NCI-H1694 (cell line): Measurements from ENCODE around the gene SPATA2L.

Source experiments
- DNase-seq: peaks from one replicate; lab custom pipeline; 2025; lab: John Stamatoyannopoulos, UW

Gene SPATA2L

GRCh38 chr16:89656435-89657121 lies 44.9 kb downstream of the SPATA2L start:
- no peak for DNase-seq

DNA sequence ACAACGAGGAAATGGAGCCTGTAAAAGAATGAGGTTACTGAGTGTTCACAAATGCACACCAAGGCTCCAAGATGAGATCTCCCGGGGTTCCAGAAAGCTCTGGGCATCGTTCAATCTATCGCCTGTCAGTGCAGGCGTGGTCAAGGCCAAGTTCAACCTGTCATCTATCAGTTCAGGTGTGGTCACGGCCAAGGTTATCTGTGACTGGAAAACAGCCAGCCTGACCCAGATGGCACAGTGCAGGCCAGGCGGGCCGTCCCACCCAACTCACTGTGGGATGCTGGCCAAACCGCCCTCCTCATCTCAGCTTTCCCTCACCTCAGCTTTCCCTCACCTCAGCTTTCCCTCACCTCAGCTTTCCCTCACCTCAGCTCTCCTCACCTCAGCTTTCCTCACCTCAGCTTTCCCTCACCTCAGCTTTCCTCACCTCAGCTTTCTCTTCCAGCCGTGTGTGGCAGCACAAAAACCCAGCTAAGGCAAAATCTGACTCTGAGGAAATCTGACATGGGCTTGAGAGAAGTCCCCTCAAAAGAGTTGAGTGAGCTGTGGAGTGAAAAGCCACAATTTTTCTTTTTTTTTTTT lies 46.4 kb downstream of the SPATA2L start:
- no peak for DNase-seq

GRCh38 chr16:89653656-89654295 lies 47.7 kb downstream of the SPATA2L start:
- DNase-seq: no peak

- DNase-seq: no peak
Observed at GRCh38 chr16:89651584-89651983, 49.9 kb downstream of the SPATA2L start.

DNA sequence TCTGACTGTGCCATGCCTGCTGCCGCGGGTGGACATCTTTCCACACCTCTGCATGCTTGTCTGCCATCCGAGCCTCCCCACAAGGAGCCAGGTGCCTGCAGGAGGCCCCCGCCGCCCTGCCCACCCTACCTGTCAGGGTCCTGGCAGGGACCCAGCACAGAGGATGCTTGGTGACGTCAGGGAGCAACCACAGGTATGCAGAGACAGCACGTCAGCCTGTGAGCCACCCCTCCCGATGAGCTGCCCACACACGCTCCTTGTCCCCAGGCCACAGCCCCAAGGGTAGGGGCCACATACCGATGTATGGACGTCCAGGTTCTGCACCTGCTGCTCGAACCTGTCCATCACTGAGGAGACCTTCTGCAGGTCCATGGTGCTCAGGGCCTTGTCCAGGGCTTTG lies 54.6 kb downstream of the SPATA2L start:
- no peak for DNase-seq
